ENCODE measurements around the gene MSH4. TPM values are rescaled to one million over a fixed set of nuclear protein-coding genes. Genes with fewer than 3 reads are reported as not detected.
"Not testable (repeated sequence)": the region's sequence is repeated elsewhere in the genome, so short reads cannot be mapped to it uniquely, and the experiment has no call there.

MSH4 gene
- not detected for total RNA-seq

DNA sequence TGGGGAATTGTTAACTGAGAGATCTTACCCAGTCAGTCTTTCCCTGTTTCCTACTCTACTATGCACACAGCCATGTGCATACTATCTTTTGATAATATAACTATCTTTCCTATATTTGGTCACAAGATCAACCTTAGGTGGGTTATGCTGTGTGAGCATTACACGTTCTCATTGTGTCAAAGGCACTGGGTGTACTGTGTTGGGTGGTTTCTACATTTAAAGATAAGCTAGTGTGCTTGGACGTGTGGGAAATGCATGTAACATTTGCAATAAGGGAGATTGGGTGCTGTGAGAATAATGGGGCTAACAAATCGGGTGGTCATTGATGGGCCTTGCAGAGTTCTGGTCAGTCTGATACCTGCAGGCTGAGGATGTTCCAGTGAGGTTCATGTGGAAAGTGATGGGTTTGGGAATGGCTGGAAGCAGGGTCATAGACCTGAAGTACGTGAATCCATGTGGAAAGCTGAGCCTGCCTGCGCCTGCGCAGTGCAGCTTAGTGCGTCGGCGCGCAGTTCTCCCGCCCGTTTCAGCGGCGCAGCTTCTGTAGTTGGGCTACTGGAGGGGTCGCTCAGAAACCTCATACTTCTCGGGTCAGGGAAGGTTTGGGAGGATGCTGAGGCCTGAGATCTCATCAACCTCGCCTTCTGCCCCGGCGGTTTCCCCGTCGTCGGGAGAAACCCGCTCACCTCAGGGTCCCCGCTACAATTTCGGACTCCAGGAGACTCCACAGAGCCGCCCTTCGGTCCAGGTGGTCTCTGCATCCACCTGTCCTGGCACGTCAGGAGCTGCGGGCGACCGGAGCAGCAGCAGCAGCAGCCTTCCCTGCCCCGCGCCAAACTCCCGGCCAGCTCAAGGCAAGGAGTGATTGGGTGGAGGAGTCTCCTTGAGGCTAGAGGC, at the start of gene MSH4:
Gene MSH4 (plus strand): TSS at position 507 of the 897 bp plus-strand sequence. CDS start 104 bp downstream, at position 611.
- no peak for DNase-seq

DNA sequence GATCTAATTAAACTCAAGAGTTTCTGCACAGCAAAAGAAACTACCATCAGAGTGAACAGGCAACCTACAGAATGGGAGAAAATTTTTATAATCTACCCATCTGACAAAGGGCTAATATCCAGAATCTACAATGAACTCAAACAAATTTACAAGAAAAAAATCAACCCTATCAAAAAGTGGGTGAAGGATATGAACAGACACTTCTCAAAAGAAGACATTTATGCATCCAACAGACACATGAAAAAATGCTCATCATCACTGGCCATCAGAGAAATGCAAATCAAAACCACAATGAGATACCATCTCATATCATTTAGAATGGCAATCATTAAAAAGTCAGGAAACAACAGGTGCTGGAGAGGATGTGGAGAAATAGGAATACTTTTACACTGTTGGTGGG, 39.5 kb upstream of the MSH4 start:
- not testable (repeated sequence) for DNase-seq

- not testable (repeated sequence) for DNase-seq
Measured at GRCh38 chr1:75758543-75758942, 38.1 kb upstream of the MSH4 start.

GRCh38 chr1:75764057-75764655, 32.5 kb upstream of the MSH4 start:
- DNase-seq = no peak

GRCh38 chr1:75765697-75766355, 30.9 kb upstream of the MSH4 start:
- no peak for DNase-seq

GRCh38 chr1:75768016-75768415, 28.7 kb upstream of the MSH4 start:
- no peak for DNase-seq

GRCh38 chr1:75770761-75771160, 25.9 kb upstream of the MSH4 start:
- no peak for DNase-seq

GRCh38 chr1:75771978-75772377, 24.7 kb upstream of the MSH4 start:
- no peak for DNase-seq

DNA sequence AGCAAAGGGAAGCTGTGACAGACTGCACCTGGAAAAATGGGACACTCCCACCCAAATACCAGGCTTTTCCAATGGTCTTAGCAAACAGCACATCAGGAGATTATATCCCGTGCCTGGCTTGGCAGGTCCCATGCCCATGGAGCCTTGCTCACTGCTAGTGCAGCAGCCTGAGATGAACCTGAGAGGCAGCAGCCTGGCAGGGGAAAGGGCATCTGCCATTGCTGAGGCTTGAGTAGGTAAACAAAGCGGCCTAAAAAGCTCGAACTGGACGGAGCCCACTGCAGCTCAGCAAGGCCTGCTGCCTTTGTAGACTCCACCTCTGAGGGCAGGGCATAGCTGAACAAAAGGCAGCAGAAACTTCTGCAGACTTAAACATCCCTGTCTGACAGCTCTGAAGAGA, 18.9 kb upstream of the MSH4 start:
- not testable (repeated sequence) for DNase-seq

- DNase-seq = not testable (repeated sequence)
Measured at GRCh38 chr1:75778694-75779093, 18.0 kb upstream of the MSH4 start.

- DNase-seq = not testable (repeated sequence)
Measured at GRCh38 chr1:75780183-75780582, 16.5 kb upstream of the MSH4 start.

GRCh38 chr1:75783920-75784319, 12.8 kb upstream of the MSH4 start:
- DNase-seq = not testable (repeated sequence)

- DNase-seq = no peak
Measured at GRCh38 chr1:75785320-75785982, 11.2 kb upstream of the MSH4 start.

GRCh38 chr1:75785983-75786853, 10.5 kb upstream of the MSH4 start, which contains the start of gene RABGGTB:
Gene RABGGTB (plus strand): TSS chr1:75786256. CDS start chr1:75786272, 16 bp downstream.
- peak; percentile 90 for DNase-seq

GRCh38 chr1:75786901-75787493, 9.7 kb upstream of the MSH4 start:
- DNase-seq = no peak

DNA sequence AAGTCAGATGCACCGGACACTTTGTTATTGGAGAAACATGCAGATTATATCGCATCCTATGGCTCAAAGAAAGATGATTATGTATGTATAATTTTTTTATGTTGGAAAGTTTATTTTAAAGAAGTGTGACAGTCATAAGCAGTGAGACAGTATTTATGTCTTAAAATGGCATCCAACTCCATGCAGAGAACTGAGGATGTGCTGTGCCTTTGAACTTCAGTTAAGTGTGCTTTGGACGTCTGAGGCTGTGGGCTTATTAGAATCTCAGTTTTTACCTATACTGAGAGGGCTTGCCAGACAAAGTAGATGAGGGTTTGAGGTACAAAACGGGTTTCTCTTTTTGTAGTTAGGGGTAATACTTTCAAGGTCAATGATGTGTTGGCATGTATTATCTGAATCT, 9.2 kb upstream of the MSH4 start:
- no peak for DNase-seq

DNA sequence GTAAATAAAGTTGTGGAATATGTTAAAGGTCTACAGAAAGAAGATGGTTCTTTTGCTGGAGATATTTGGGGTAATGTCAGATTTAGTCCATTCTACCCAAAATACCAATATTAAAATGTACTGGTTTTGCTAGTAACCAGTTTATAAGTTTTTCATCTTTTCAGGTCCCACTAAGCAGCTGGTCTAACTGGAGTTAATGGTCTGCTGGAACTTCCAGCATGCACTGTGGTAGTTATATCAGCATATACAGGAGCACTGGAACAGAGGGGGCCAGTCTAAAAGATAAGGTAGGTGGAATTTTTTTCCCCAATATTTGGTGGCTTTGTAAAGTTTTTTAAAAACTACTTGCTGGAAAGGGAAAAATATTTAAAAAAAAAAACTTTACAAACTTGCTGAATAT, 6.7 kb upstream of the MSH4 start:
- no peak for DNase-seq

GRCh38 chr1:75791022-75791421, 5.7 kb upstream of the MSH4 start:
- DNase-seq = no peak

- no peak for DNase-seq
Measured at GRCh38 chr1:75792091-75792490, 4.6 kb upstream of the MSH4 start.

- no peak for DNase-seq
Measured at GRCh38 chr1:75794382-75794781, 2.3 kb upstream of the MSH4 start.

DNA sequence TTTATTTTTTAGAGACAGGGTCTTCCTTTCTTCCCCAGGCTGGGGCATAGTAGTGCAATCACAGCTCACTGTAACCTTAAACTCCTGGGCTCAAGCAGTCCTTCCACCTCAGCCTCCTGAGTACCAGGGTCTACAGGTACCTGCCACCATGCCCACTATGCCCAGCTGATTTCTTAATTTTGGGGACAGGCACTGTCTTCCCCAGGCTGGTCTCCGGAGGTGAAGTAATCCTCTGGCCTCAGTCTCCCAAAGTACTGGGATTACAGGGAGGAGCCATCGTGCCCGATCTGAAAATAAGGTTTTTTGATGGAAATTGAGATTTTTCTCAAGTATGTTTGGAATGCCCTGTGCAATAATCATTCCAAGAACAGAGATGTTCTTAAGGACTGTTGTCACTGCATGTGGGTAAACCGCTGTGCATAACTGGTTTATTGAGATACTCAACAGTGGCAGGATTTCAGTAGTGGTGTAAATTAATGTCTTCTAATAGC, 934 bp upstream of the MSH4 start:
- no peak for DNase-seq

DNA sequence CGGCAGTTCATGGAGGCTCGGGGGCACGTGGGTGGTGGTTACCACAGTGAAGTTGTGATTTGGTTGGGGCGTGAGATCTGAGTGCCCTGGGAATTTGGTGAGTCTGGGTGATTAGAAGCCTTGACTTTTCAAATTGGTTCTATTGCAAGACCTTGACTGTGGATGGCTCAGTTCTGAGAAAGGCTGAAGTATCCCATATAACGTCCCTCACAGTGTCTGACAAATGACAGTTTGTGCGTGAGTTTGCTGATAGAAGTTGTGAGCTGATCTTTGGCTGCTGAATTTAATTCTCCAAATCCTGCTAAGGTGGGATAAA, 549 bp downstream of the MSH4 start:
- DNase-seq = no peak
